IPS-20b (cell line): Measurements from ENCODE around the gene IQSEC1.

Source experiments
- H3K27ac ChIP-seq: one replicate; pipeline ENCODE4 v1.5.1; 2013; ENCODE audit warnings: low read length
- H3K27me3 ChIP-seq: 2 replicates; pipeline ENCODE4 v1.6.1; 2013; ENCODE audit warnings: mild to moderate bottlenecking, low read length, inconsistent platforms; ENCODE audit not compliant: insufficient read depth
- H3K36me3 ChIP-seq: 2 replicates; pipeline ENCODE4 v1.6.1; 2013; ENCODE audit warnings: low read depth, mild to moderate bottlenecking, inconsistent platforms, low read length, moderate library complexity; ENCODE audit not compliant: insufficient read depth
- H3K4me1 ChIP-seq: 2 replicates; pipeline ENCODE4 v1.6.1; 2013; ENCODE audit warnings: mild to moderate bottlenecking, control low read depth, inconsistent platforms, low read length, moderate library complexity; ENCODE audit not compliant: insufficient read depth
- H3K4me3 ChIP-seq: 2 replicates; pipeline ENCODE4 v1.5.1; 2013; ENCODE audit warnings: mild to moderate bottlenecking, low read length, inconsistent platforms
- H3K9ac ChIP-seq: 2 replicates; pipeline ENCODE4 v1.6.1; 2013; ENCODE audit warnings: low read depth, mild to moderate bottlenecking, inconsistent platforms, low read length, moderate library complexity
- H3K9me3 ChIP-seq: 2 replicates; pipeline ENCODE4 v1.6.1; 2013; ENCODE audit warnings: mild to moderate bottlenecking, low read depth, low read length, inconsistent platforms; ENCODE audit not compliant: insufficient read depth

The IQSEC1 gene

DNA sequence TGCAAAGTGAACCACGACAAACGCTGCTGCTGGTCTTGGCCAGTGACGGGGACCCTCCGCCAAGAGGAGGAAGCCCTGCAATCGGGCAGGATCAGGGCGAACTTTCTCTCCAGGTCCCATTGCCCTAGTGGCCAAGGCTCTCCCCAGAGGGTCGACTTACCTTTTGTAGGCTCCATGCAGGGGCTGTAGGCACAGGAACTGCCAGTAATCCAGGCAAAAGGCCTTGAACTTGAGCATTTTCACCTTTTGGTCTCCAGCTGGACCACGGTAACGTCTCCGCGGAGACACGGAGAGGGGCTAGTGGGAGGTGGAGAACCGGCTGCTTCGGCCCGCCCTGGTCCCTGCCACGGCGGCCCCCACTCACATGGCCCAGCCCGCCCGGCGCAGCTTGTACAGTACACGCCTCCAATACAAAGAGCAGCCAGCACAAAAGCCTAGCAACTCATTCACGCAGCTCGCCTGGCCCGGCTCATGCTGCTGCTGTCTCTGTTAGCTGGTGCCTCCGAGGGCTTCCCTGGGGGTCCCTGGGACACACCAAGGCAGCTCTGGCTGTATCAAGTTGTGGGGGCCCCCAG is 31.0 kb downstream of the IQSEC1 start:
- Histone ChIP-seq H3K4me1 (peaks cover 4% of the 10 kb centered on the region; the same call in 1 of the 2 replicates), H3K4me3 (no peak overlapping the region), H3K9me3 (no peaks in the 10 kb centered on the region), H3K36me3 (no peaks in the 10 kb centered on the region), H3K9ac (no peak overlapping the region), H3K27me3 (no peaks in the 10 kb centered on the region), H3K27ac (no peak overlapping the region)

DNA sequence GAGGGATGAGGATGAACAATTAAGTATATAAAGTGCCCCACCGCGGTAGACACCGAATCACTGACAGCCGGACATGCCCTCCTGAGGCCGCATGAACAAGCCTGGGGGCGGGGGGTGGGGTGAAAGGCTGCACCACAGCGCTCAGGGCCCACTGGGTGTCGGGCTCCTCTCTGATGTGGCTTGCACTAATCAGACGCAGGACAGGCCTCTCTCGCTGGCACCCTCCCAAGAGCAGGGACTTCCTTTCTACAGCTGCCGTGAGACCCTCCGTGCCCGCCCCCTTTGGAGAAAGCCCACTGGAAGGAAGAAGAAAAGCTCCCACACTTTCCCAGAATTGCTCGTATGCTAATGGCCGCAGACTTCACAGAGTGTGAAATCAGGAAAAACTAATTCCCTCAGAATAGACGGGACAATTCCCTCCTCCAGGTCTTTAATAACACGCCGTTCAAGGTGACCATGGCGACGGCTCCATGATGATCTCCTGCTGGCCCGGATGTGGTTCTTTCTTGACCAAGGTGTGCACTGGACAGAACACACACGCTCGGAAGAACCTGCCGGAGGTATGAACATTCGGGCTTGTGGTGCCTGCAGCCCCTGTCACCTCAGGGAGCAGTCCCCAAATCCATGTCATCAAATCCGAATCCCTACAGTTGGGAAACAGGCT is 32.0 kb downstream of the IQSEC1 start:
- Histone ChIP-seq H3K9me3 (no peaks in the 10 kb centered on the region), H3K27me3 (no peaks in the 10 kb centered on the region), H3K27ac (no peak overlapping the region), H3K9ac (no peak overlapping the region), H3K4me3 (no peak overlapping the region), H3K36me3 (no peaks in the 10 kb centered on the region), H3K4me1 (peaks cover 4% of the 10 kb centered on the region; the same call in 1 of the 2 replicates)

DNA sequence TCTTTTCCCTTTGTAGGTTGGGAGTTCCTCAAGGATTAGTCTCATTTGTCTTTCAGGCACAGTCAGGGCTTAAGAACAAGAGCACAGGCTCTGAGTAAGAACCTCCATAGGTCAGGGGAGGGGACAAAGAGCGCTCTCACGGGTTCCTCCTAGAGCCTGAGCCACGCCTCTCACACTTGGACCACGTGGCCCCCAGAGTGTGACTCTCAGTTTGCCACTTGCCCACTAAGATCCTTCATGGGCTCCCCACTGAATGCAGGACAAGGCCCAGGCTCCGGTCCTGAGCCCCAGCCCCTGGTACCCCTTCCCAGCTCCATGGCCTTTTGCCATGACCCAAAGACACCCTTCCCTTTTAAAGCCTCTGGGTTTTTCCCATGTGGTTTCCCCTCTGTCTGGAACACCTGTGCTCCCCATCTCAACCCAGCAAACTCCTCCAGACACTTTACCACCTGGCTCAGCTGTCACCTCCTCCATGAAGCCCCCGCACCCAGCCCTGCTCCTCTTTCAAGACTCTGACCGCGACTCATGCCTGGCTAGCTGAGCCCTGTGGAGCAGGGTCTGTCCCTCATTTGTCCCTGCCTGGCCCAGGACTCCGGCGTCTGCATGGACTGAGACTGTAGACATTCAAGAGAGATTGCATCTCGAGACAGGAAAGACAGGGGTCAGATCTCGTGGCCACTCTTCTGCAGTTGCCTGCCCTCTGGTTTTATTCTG is 32.7 kb downstream of the IQSEC1 start:
- Histone ChIP-seq H3K4me3 (no peak overlapping the region), H3K9ac (no peak overlapping the region), H3K27ac (no peak overlapping the region), H3K4me1 (peaks cover 4% of the 10 kb centered on the region; the same call in 1 of the 2 replicates), H3K9me3 (no peaks in the 10 kb centered on the region), H3K27me3 (no peaks in the 10 kb centered on the region), H3K36me3 (no peaks in the 10 kb centered on the region)

DNA sequence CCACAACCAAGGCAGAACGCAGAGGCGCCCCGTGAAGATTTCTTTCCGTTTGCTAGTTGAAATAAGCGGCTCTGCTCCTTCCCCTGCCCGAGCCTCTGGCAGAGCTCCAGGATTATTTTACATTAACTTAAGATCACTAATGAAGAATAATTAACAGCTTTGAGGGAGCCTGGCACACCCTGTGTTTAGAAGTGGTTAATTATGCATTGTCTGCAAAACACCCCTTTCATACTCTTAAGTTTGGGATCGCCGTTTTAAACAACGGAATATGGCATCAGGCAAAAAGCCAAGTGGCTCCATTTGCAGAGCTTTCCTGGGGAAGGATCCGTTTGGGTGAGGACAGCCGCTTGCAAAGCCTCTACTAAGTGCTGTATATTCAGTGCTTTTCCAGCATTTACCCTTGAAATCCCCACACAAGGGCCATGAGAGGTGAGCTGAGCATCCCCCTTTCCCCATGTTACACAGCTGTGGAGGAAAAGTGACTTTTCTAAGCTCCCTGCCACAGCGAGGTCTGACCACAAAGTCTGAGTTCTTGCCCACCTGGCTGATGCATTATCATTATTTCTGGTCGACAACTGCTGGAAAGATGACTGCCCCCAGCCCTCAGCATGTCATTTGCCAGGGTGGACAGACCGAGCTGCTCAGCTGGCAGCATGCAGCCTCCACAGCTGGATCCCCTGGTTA is 33.9 kb downstream of the IQSEC1 start:
- H3K27me3 ChIP-seq = no peaks in the 10 kb centered on the region
- no peak overlapping the region for H3K9ac ChIP-seq
- no peaks in the 10 kb centered on the region; the same call in 1 of the 2 replicates for H3K4me1 ChIP-seq
- no peaks in the 10 kb centered on the region for H3K9me3 ChIP-seq
- H3K36me3 ChIP-seq = no peaks in the 10 kb centered on the region
- no peak overlapping the region for H3K27ac ChIP-seq
- H3K4me3 ChIP-seq = no peak overlapping the region

DNA sequence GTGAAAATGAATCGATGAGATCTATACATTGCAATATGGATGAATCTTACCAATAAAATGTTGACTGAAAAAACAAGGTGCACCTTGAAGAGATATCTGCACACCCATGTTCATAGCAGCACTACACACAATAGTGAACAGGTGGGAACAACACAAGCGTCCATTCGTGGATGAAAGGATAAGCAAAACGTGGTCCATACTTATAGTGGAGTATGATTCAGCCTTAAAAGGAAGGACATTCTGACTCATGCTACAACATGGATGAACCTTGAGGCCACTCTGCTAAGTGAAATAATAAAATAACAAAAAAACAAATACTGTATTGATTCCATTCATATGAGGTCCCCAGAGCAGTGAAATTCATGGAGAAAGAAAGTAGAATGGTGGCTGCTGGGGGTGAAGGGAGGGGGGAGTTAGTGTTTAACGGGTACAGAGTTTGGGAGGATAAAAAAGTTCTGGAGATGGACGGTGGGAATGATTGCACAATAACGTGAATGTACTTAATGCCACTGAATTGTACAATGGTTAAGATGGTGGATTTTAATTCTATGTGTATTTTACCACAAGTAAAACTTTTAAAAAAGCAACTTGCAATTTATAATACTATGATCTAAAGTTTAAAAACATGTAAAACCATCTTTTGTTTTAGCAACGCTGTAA is 35.6 kb downstream of the IQSEC1 start:
- Histone ChIP-seq H3K27ac (no peak overlapping the region), H3K4me3 (no peak overlapping the region), H3K36me3 (no peaks in the 10 kb centered on the region), H3K9me3 (no peaks in the 10 kb centered on the region), H3K4me1 (no peaks in the 10 kb centered on the region; the same call in 1 of the 2 replicates), H3K9ac (no peak overlapping the region), H3K27me3 (no peaks in the 10 kb centered on the region)

DNA sequence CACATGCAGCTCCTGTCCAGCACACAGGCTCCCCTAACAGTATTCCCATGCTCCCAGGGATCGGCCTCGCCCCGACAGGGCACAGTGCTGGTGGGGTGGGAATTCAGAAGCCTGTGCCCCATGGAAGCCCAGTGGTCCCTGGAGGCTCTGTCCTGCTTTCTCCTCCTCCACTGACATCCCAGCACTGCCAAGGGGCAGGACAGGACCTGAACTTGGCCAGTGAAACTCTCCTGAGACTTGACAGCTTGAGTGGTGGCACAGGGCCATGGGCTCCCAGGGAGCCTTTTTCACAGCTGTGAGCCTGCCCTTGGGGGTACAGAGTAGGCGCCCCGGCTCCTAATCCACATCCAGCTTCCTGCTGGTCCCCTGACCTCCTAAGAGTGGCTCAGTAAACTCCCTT is 38.4 kb downstream of the IQSEC1 start:
- Histone ChIP-seq H3K36me3 (no peaks in the 10 kb centered on the region), H3K4me3 (no peak overlapping the region), H3K9ac (no peak overlapping the region), H3K9me3 (no peaks in the 10 kb centered on the region), H3K27me3 (no peaks in the 10 kb centered on the region), H3K27ac (no peak overlapping the region), H3K4me1 (no peaks in the 10 kb centered on the region; the same call in 1 of the 2 replicates)

DNA sequence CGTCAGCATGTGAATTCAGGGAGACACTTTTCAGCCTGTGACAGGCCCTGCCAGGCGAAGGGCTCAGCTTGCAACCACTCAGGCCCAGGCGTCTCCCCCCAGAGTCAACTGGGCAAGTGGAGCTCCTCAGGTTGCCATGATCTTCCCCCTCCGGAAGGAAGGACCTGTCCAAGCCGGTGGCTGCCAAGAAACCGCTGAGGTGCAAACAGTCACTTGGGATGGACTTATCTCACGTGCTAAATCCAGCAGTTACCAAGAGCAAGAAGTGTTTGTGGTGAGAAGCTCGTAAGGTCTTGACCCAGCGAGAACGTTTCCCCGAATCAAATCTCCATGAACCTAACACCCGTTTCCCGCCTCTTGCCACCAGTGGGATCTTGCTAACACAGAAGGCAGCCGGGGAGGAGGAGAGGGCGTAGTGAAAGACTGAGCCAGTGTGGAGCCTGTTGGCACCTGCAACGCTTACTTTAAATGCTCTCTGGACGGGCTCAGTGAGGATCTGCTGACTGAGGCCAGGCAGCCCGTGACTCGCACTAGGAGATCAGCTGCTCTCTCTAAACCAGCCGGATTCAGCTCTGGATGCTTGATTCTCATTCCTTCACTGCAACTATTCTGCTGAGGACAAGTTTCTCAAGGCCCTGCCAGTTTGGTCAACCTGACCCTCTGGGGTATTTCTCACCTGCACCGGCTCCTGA is 39.0 kb downstream of the IQSEC1 start:
- no peaks in the 10 kb centered on the region; the same call in 1 of the 2 replicates for H3K4me1 ChIP-seq
- H3K27ac ChIP-seq = no peak overlapping the region

DNA sequence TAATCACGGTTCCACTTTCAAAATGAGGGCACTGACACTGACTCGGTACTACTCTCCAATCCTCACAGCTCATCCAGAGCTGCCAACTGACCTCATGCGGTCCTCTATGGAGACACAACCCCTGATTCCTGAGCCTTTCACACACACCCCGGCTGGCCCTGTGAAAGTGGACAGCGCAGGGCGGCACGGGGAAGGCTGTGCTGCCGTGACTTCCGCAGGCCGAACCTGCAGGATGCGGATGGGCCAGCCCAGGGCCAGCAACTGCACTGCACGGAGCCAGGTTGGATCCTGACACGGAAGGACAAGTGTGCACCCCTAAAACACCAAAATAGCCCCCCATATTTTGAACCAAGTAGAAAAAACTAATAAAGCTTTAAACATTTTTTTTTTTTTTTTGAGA is 41.0 kb downstream of the IQSEC1 start:
- no peak overlapping the region for H3K4me3 ChIP-seq
- no peak overlapping the region for H3K9ac ChIP-seq
- no peaks in the 10 kb centered on the region for H3K27me3 ChIP-seq
- no peaks in the 10 kb centered on the region; the same call in 1 of the 2 replicates for H3K4me1 ChIP-seq
- no peaks in the 10 kb centered on the region for H3K36me3 ChIP-seq
- H3K27ac ChIP-seq = no peak overlapping the region
- no peaks in the 10 kb centered on the region for H3K9me3 ChIP-seq

More for the DNA sequence above, 39.0 kb downstream of the IQSEC1 start:
- no peaks in the 10 kb centered on the region for H3K27me3 ChIP-seq
- no peak overlapping the region for H3K4me3 ChIP-seq
- no peak overlapping the region for H3K9ac ChIP-seq
- H3K36me3 ChIP-seq = no peaks in the 10 kb centered on the region
- no peaks in the 10 kb centered on the region for H3K9me3 ChIP-seq

DNA sequence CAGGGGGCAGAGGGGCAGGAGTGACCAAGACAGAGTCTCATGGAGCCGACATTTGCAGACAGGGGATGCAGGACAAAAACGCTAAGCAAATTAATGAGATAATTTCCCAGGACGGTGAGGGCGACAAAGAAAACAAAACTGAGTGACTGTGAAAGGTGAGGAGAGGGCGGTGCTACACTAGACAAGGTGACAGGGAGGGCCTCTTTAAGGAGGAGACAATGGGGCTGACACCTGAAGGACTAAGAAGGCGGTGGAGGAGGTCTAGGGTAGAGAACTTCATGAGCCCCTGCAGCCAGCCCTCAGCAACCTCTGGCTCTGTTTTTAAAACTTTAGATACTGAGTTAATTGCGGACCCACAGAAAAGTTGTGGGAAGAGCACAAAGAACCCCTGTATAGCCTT is 41.6 kb downstream of the IQSEC1 start:
- Histone ChIP-seq H3K36me3 (no peaks in the 10 kb centered on the region), H3K9me3 (no peaks in the 10 kb centered on the region), H3K4me3 (no peak overlapping the region), H3K4me1 (no peaks in the 10 kb centered on the region; the same call in 1 of the 2 replicates), H3K9ac (no peak overlapping the region), H3K27ac (no peak overlapping the region), H3K27me3 (no peaks in the 10 kb centered on the region)

DNA sequence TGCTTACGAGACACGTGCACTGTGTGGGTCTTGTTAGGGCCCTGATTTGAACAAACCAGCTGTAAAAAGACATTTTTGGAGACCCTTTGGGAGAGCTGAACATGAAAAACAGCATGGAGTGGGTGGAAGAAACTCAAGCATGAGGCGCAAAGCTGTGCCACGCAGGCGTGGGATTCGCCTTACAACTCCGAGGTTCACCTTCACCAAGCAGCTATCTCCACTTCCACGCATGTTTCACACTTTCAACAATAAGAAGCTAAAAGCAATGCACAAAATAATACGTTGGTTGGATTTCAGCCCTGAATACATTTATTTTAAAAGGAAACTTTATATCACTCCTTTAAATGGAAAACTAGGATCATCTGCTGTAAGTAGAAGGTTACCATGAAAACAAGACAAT is 42.5 kb downstream of the IQSEC1 start:
- H3K27me3 ChIP-seq = no peaks in the 10 kb centered on the region

More for the DNA sequence above, 42.5 kb downstream of the IQSEC1 start:
- H3K4me3 ChIP-seq = no peak overlapping the region
- no peaks in the 10 kb centered on the region; the same call in 1 of the 2 replicates for H3K4me1 ChIP-seq
- no peaks in the 10 kb centered on the region for H3K9me3 ChIP-seq
- no peak overlapping the region for H3K27ac ChIP-seq
- H3K9ac ChIP-seq = no peak overlapping the region
- no peaks in the 10 kb centered on the region for H3K36me3 ChIP-seq
